Measurements from ENCODE around the gene ABCB11. TPM values are rescaled to one million over a fixed set of nuclear protein-coding genes. Genes with fewer than 3 reads are reported as not detected.

ABCB11 gene
- total and polyA plus RNA-seq, 4 donors: 18.3 to 74.3 (median 38.3) TPM

DNA sequence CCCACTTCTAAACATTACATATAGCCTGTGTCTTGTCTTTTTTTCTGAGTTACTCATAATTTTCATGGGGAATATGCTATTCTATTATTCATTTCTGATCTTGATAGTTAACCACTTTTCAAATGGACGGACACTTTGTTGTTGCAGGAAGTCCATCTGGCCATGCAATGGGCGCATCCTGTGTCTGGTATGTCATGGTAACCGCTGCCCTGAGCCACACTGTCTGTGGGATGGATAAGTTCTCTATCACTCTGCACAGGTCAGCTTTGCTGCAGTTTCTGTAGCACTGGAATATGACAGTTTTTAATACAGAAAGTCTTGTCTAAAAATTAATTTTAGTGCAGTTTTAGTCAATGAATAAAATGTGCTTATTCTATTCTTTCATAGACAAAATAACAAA, 126.8 kb downstream of the ABCB11 start:
- no peak overlapping the region for H3K9ac ChIP-seq (ENCODE audit: low read depth in 1 of 2, low read length in 2 of 2)
- no peaks in the 10 kb centered on the region for H3K4me1 ChIP-seq (ENCODE audit: control insufficient read depth in 4 of 4, insufficient read depth in 4 of 4, low read length in 3 of 4)
- no peak for DNase-seq (ENCODE audit: low spot score)
- WGBS: 91% methylated on average over 3 of the region's 3 CpGs
- H3K27ac ChIP-seq (ENCODE audit: low read depth in 1 of 2, low read length in 2 of 2): no peak overlapping the region
- no peak for TF ChIP-seq JUND (IDR thresholded peaks at IDR 0.05)
- TF ChIP-seq FOXA2 (IDR thresholded peaks at IDR 0.05): no peak
- TF ChIP-seq HNF4G (IDR thresholded peaks at IDR 0.05): no peak
- no peak for TF ChIP-seq EGR1 (IDR thresholded peaks at IDR 0.05; ENCODE audit: low read depth in 2 of 2)
- TF ChIP-seq, protein P1, sequence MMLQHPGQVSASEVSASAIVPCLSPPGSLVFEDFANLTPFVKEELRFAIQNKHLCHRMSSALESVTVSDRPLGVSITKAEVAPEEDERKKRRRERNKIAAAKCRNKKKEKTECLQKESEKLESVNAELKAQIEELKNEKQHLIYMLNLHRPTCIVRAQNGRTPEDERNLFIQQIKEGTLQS (IDR thresholded peaks at IDR 0.05): no peak
- TF ChIP-seq, protein P2, sequence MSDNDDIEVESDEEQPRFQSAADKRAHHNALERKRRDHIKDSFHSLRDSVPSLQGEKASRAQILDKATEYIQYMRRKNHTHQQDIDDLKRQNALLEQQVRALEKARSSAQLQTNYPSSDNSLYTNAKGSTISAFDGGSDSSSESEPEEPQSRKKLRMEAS (IDR thresholded peaks at IDR 0.05): no peak
- TF ChIP-seq TAF1 (conservative IDR thresholded peaks at IDR 0.05): no peak
- no peak for TF ChIP-seq RAD21 (IDR thresholded peaks at IDR 0.05)
- TF ChIP-seq HNF4A (conservative IDR thresholded peaks at IDR 0.05): no peak
- TF ChIP-seq, protein P3, sequence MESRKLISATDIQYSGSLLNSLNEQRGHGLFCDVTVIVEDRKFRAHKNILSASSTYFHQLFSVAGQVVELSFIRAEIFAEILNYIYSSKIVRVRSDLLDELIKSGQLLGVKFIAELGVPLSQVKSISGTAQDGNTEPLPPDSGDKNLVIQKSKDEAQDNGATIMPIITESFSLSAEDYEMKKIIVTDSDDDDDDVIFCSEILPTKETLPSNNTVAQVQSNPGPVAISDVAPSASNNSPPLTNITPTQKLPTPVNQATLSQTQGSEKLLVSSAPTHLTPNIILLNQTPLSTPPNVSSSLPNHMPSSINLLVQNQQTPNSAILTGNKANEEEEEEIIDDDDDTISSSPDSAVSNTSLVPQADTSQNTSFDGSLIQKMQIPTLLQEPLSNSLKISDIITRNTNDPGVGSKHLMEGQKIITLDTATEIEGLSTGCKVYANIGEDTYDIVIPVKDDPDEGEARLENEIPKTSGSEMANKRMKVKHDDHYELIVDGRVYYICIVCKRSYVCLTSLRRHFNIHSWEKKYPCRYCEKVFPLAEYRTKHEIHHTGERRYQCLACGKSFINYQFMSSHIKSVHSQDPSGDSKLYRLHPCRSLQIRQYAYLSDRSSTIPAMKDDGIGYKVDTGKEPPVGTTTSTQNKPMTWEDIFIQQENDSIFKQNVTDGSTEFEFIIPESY (IDR thresholded peaks at IDR 0.05): no peak
- no peak for TF ChIP-seq RXRA (IDR thresholded peaks at IDR 0.05)
- TF ChIP-seq, protein P4, sequence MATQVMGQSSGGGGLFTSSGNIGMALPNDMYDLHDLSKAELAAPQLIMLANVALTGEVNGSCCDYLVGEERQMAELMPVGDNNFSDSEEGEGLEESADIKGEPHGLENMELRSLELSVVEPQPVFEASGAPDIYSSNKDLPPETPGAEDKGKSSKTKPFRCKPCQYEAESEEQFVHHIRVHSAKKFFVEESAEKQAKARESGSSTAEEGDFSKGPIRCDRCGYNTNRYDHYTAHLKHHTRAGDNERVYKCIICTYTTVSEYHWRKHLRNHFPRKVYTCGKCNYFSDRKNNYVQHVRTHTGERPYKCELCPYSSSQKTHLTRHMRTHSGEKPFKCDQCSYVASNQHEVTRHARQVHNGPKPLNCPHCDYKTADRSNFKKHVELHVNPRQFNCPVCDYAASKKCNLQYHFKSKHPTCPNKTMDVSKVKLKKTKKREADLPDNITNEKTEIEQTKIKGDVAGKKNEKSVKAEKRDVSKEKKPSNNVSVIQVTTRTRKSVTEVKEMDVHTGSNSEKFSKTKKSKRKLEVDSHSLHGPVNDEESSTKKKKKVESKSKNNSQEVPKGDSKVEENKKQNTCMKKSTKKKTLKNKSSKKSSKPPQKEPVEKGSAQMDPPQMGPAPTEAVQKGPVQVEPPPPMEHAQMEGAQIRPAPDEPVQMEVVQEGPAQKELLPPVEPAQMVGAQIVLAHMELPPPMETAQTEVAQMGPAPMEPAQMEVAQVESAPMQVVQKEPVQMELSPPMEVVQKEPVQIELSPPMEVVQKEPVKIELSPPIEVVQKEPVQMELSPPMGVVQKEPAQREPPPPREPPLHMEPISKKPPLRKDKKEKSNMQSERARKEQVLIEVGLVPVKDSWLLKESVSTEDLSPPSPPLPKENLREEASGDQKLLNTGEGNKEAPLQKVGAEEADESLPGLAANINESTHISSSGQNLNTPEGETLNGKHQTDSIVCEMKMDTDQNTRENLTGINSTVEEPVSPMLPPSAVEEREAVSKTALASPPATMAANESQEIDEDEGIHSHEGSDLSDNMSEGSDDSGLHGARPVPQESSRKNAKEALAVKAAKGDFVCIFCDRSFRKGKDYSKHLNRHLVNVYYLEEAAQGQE (IDR thresholded peaks at IDR 0.05): no peak
- no peak for TF ChIP-seq GABPA (IDR thresholded peaks at IDR 0.05 in 1 of 2, conservative IDR thresholded peaks at IDR 0.05 in 1 of 2)
- TF ChIP-seq FOXA1 (IDR thresholded peaks at IDR 0.05): no peak
- TF ChIP-seq, protein P5, sequence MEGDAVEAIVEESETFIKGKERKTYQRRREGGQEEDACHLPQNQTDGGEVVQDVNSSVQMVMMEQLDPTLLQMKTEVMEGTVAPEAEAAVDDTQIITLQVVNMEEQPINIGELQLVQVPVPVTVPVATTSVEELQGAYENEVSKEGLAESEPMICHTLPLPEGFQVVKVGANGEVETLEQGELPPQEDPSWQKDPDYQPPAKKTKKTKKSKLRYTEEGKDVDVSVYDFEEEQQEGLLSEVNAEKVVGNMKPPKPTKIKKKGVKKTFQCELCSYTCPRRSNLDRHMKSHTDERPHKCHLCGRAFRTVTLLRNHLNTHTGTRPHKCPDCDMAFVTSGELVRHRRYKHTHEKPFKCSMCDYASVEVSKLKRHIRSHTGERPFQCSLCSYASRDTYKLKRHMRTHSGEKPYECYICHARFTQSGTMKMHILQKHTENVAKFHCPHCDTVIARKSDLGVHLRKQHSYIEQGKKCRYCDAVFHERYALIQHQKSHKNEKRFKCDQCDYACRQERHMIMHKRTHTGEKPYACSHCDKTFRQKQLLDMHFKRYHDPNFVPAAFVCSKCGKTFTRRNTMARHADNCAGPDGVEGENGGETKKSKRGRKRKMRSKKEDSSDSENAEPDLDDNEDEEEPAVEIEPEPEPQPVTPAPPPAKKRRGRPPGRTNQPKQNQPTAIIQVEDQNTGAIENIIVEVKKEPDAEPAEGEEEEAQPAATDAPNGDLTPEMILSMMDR (IDR thresholded peaks at IDR 0.05; ENCODE audit: low read depth, low read length, missing input control): no peak
- no peak for TF ChIP-seq NR2F2 (IDR thresholded peaks at IDR 0.05)
- TF ChIP-seq YY1 (IDR thresholded peaks at IDR 0.05): no peak
- no peak for TF ChIP-seq SP1 (IDR thresholded peaks at IDR 0.05)
- H3K27me3 ChIP-seq (ENCODE audit: control insufficient read depth in 4 of 4, insufficient read depth in 4 of 4, low read length in 3 of 4): peaks cover 0 to 2% (median 0%) of the 10 kb centered on the region in 4 donors
- H3K9me3 ChIP-seq (ENCODE audit: control insufficient read depth in 4 of 4, low read length in 3 of 4): no peaks in the 10 kb centered on the region
- no peak overlapping the region for H3K4me3 ChIP-seq (ENCODE audit: low read depth in 1 of 3, low read length in 3 of 3)
- no peaks in the 10 kb centered on the region for H3K36me3 ChIP-seq (ENCODE audit: control insufficient read depth in 4 of 4, insufficient read depth in 3 of 4, low read depth in 1 of 4, low read length in 3 of 4)
